Measurements from ENCODE around the gene SULT1A1. TPM values are rescaled to one million over a fixed set of nuclear protein-coding genes. Genes with fewer than 3 reads are reported as not detected.

SULT1A1 gene
- total and polyA plus RNA-seq, 2 of the 13 experiments (the other 11 are each of a cell fraction or from before 2014, with no cell fraction given) = 114 to 147 TPM

GRCh38 chr16:28592979-28593553 lies 16.8 kb downstream of the SULT1A1 start:
- FAIRE-seq (no peak), ATAC-seq (no peak), DNase-seq (ENCODE audit: low spot score) (no peak)
- Histone ChIP-seq H4K20me1 (ENCODE audit: insufficient read depth, low read length) (no peaks in the 10 kb centered on the region; the same call in 1 of the 2 replicates), H3K4me3 (replicated peaks in 1 of 3; ENCODE audit: insufficient read depth in 1 of 3, low read depth in 2 of 3, low read length in 3 of 3) (no peak overlapping the region), H3K27ac (ENCODE audit: extremely low read length, insufficient read depth, low read length) (no peak overlapping the region), H2AFZ (ENCODE audit: low read length) (no peak overlapping the region), H3K36me3 (replicated peaks in 1 of 2; ENCODE audit: control insufficient read depth in 1 of 2, insufficient read depth in 2 of 2, low read length in 2 of 2) (peaks cover 15 to 37% of the 10 kb centered on the region in 2 experiments; a peak in 4 of 5 replicates), H3K9me3 (ENCODE audit: low read length) (no peaks in the 10 kb centered on the region), H3K4me1 (ENCODE audit: insufficient read depth, low read length) (peaks cover 43% of the 10 kb centered on the region), H3K4me2 (ENCODE audit: low read depth, low read length) (no peak overlapping the region), H3K27me3 (ENCODE audit: control insufficient read depth in 1 of 2, insufficient read depth in 2 of 2, low read length in 2 of 2) (no peaks in the 10 kb centered on the region), H3K9ac (ENCODE audit: insufficient read depth, low read depth, low read length) (no peak overlapping the region), H3K79me2 (ENCODE audit: insufficient read depth, low read length) (peaks cover 6% of the 10 kb centered on the region)
- in situ Hi-C loops (cut with HindIII; ENCODE audit: extremely low pct_ligation_motif_present, low pct_unique_long_range_greater_than_20kb) (no loop called here), intact Hi-C loops (cut with micrococcal nuclease; ENCODE audit: unreplicated experiment) (no loop called here)
- ChIA-PET CTCF (ENCODE audit: low intra/inter-chr PET ratio, low total read pairs) (no interaction called here), POLR2A (interaction anchor here (0.7 to 1.8 kb wide), 5 partner anchors 12 to 97 kb away, joined by 3 to 5 read pairs (median 3); partner anchors contain the start of gene SULT1A1)
- 98% methylated on average over 13 of the region's 13 CpGs for WGBS (ENCODE audit: low lambda C conversion rate)
- BruUV-seq (replicated peaks) = no TSS peak
- TF ChIP-seq ZNF768 (CRISPR knock-in tag; IDR thresholded peaks at IDR 0.05) = 0 out of 2 replicates have a peak, but pooled peaks have one; percentile 11
- no peak for TF ChIP-seq MIER2 (CRISPR knock-in tag; IDR thresholded peaks at IDR 0.05)
- no peak for TF ChIP-seq RBM39 (IDR thresholded peaks at IDR 0.05; ENCODE audit: low read depth, low read length, poor library complexity, severe bottlenecking)
- TF ChIP-seq ZNF18 (CRISPR knock-in tag; IDR thresholded peaks at IDR 0.05; ENCODE audit: insufficient replicate concordance) = no peak
- TF ChIP-seq ZSCAN12 (CRISPR knock-in tag; IDR thresholded peaks at IDR 0.05) = no peak
- TF ChIP-seq SUZ12 (IDR thresholded peaks at IDR 0.05; ENCODE audit: low read depth, low read length) = no peak
- TF ChIP-seq SMAD1 (CRISPR knock-in tag; IDR thresholded peaks at IDR 0.05; ENCODE audit: borderline replicate concordance, low read depth) = no peak
- no peak for TF ChIP-seq RERE (CRISPR knock-in tag; IDR thresholded peaks at IDR 0.05; ENCODE audit: low read depth)
- no peak for TF ChIP-seq ZZZ3 (CRISPR knock-in tag; IDR thresholded peaks at IDR 0.05; ENCODE audit: borderline replicate concordance)
- TF ChIP-seq GABPB1 (CRISPR knock-in tag; IDR thresholded peaks at IDR 0.05) = peak; percentile 23; the same call in 1 of the 2 replicates
- TF ChIP-seq ZFP91 (CRISPR knock-in tag; IDR thresholded peaks at IDR 0.05; ENCODE audit: borderline replicate concordance) = peak; percentile 34; the same call in 1 of the 2 replicates
- TF ChIP-seq ELF3 (CRISPR knock-in tag; IDR thresholded peaks at IDR 0.05) = no peak
- no peak for TF ChIP-seq MTF1 (CRISPR knock-in tag; IDR thresholded peaks at IDR 0.05)
- no peak for TF ChIP-seq SMC3 (IDR thresholded peaks at IDR 0.05; ENCODE audit: low read length)
- TF ChIP-seq ATF4 (CRISPR knock-in tag; IDR thresholded peaks at IDR 0.05) = no peak
